ENCODE data around the gene ASB16. TPM values are rescaled to one million over a fixed set of nuclear protein-coding genes. Genes with fewer than 3 reads are reported as not detected.
"Not testable (repeated sequence)": the region's sequence is repeated elsewhere in the genome, so short reads cannot be mapped to it uniquely, and the experiment has no call there.

The ASB16 gene
- total RNA-seq, 1 donor from 2014 or later, result not detected

- H3K27me3 ChIP-seq, result no peaks in the 10 kb centered on the region
- H3K27ac ChIP-seq, result peak overlapping the region; percentile 91
- DNase-seq (no peak), ATAC-seq (no peak)
- H3K4me1 ChIP-seq, result peaks cover 26% of the 10 kb centered on the region
- no peaks in the 10 kb centered on the region for H3K36me3 ChIP-seq
- intact Hi-C loops (cut with DNase I), result no loop called here
- no peaks in the 10 kb centered on the region for H3K9me3 ChIP-seq
- TF ChIP-seq CTCF (IDR thresholded peaks at IDR 0.05), result no peak
- peak overlapping the region; percentile 99 for H3K4me3 ChIP-seq
Measured at GRCh38 chr17:44124118-44124438, 46.4 kb upstream of the ASB16 start.

GRCh38 chr17:44128383-44128782 is 42.1 kb upstream of the ASB16 start:
- no peaks in the 10 kb centered on the region for H3K27me3 ChIP-seq
- intact Hi-C loops (cut with DNase I), result no loop called here
- no peak for DNase-seq
- H3K4me3 ChIP-seq, result no peak overlapping the region
- no peaks in the 10 kb centered on the region for H3K36me3 ChIP-seq
- H3K9me3 ChIP-seq, result no peaks in the 10 kb centered on the region
- H3K27ac ChIP-seq, result no peak overlapping the region
- peaks cover 6% of the 10 kb centered on the region for H3K4me1 ChIP-seq
- ATAC-seq, result no peak
- TF ChIP-seq CTCF (IDR thresholded peaks at IDR 0.05), result no peak

GRCh38 chr17:44130693-44131349 is 39.7 kb upstream of the ASB16 start:
- intact Hi-C loops (cut with DNase I), result no loop called here
- TF ChIP-seq CTCF (IDR thresholded peaks at IDR 0.05), result no peak
- ATAC-seq, result no peak

GRCh38 chr17:44131372-44131771 is 39.1 kb upstream of the ASB16 start:
- H3K9me3 ChIP-seq; DNase-seq; H3K27ac ChIP-seq; intact Hi-C loops (cut with DNase I); H3K27me3 ChIP-seq; H3K4me3 ChIP-seq; H3K36me3 ChIP-seq; ATAC-seq; H3K4me1 ChIP-seq: not testable (repeated sequence)

More at GRCh38 chr17:44130693-44131349, 39.7 kb upstream of the ASB16 start:
- H3K27me3 ChIP-seq, result no peaks in the 10 kb centered on the region
- no peak for DNase-seq
- no peaks in the 10 kb centered on the region for H3K4me1 ChIP-seq
- H3K27ac ChIP-seq, result no peak overlapping the region
- H3K36me3 ChIP-seq, result no peaks in the 10 kb centered on the region
- H3K9me3 ChIP-seq, result no peaks in the 10 kb centered on the region
- no peak overlapping the region for H3K4me3 ChIP-seq

GRCh38 chr17:44132275-44132821 is 38.2 kb upstream of the ASB16 start:
- Histone ChIP-seq H3K36me3 (no peaks in the 10 kb centered on the region), H3K27me3 (no peaks in the 10 kb centered on the region), H3K4me1 (no peaks in the 10 kb centered on the region), H3K9me3 (no peaks in the 10 kb centered on the region), H3K4me3 (no peak overlapping the region), H3K27ac (no peak overlapping the region)
- ATAC-seq, result no peak
- intact Hi-C loops (cut with DNase I), result no loop called here
- no peak for TF ChIP-seq CTCF (IDR thresholded peaks at IDR 0.05)
- DNase-seq, result no peak

GRCh38 chr17:44133918-44134476 is 36.5 kb upstream of the ASB16 start:
- Histone ChIP-seq H3K27ac (no peak overlapping the region), H3K36me3 (no peaks in the 10 kb centered on the region), H3K9me3 (no peaks in the 10 kb centered on the region), H3K4me3 (no peak overlapping the region), H3K4me1 (peaks cover 10% of the 10 kb centered on the region), H3K27me3 (no peaks in the 10 kb centered on the region)
- ATAC-seq (no peak), DNase-seq (no peak)
- intact Hi-C loops (cut with DNase I), result no loop called here
- TF ChIP-seq CTCF (IDR thresholded peaks at IDR 0.05), result no peak
